Tibial nerve (tissue), 3 donors: ENCODE measurements around the gene SAMD7.

Experiments
- CTCF ChIP-seq, 5 experiments: fragments of 200-600 bp in 3 of 5; fragments of 450-650 bp in 2 of 5; sonication (generic) in 3 of 5; IDR thresholded peaks; one replicate each; pipeline ENCODE4 v1.5.1; 2016 to 2019; ENCODE audit warnings: antibody characterized with exemption in 5 of 5, mild to moderate bottlenecking in 3 of 5, moderate library complexity in 2 of 5
- POLR2A ChIP-seq, 2 donors: fragments of 450-650 bp; IDR thresholded peaks; one replicate each; pipeline ENCODE4 v1.6.1; 2017; ENCODE audit warnings: antibody characterized with exemption in 2 of 2, mild to moderate bottlenecking in 2 of 2, moderate library complexity in 2 of 2

- no peak for TF ChIP-seq CTCF (IDR thresholded peaks at IDR 0.05)
- TF ChIP-seq POLR2A (IDR thresholded peaks at IDR 0.05) = no peak
These were observed 11.8 kb downstream of the SAMD7 start for GRCh38 chr3:169923189-169923588.
